HG03135 (cell line): ENCODE data around the gene NCK2.

Experiments
- ATAC-seq: cut with Tn5 transposase; IDR thresholded peaks from one replicate; pipeline ENCODE4 v1.9.1; 2021; ENCODE audit warnings: mild to moderate bottlenecking, moderate library complexity; ENCODE audit not compliant: unreplicated experiment

Gene NCK2

DNA sequence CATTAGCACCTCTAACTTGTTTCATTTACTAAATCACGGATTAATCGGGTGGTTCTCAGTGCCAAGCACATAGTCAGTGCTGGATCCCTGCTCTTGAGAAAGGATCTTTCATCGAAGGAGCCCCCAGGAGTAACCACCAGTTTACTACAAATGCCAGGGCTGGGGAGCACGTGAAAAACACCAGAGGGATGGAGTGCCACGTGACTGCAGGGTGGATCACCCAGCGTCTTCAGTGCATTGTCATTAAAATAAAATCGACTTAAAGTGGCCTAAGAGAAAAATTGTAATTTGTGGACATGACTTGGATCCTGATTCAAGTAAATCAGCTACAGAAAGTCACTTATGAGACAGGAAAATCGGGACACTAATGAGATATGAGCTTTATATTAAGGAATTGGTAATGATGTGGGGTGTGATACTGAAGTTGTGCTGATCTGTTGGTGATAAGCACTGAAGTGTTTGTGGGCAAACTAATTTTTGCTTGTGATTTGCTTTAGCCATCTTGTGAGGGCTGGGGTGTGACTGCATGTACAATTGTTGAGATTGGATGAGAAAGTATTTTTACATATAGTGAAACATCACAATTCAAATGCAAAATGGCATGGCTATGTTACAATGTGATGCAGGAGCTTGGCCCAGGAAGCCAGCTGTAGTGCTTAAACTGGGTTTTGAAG, 63.8 kb downstream of the NCK2 start:
- ATAC-seq = no peak

DNA sequence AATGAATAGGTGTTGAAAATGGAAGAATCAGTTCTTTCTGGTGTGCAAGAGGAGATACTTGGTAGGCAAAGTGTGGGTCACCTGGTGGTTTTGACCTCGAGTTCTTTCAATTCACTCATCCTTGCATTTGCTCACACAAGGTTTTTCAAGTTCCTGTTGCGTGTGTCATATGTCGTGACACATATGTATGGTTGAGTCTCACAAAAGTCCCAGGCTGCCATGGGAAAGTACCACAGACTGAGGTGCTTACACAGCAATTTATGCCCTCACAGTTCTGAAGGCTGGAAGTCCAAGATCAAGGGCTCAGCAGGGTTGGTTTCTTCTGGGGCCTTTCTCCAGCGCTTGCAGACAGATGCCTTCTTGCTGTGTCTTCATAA, 64.4 kb downstream of the NCK2 start:
- no peak for ATAC-seq

DNA sequence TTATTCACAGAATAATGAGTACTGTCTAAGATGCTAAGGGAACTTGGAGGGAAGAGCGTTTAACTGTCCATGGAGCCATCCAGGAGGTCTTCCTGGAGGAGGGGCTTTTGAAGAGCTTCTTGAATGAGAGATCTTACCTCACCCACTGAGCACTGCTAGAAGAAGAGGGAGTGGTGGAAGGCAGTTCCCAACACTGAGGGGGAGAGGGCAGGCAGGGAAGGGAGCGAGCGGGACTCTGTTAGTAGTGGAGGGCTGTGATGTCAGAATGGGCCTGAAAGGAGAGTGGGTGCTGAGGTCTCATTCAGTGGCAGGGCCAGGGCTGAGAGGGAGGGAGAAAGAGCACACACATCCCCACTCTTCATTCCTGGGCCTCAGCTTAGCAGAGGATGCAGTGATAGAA, 65.0 kb downstream of the NCK2 start:
- no peak for ATAC-seq

GRCh38 chr2:105812180-105813044, 67.7 kb downstream of the NCK2 start:
- ATAC-seq = peak; percentile 97

GRCh38 chr2:105813045-105813315, 68.3 kb downstream of the NCK2 start:
- ATAC-seq = no peak

GRCh38 chr2:105813405-105813804, 68.7 kb downstream of the NCK2 start:
- ATAC-seq = no peak

GRCh38 chr2:105814291-105814940, 69.7 kb downstream of the NCK2 start:
- ATAC-seq = no peak

DNA sequence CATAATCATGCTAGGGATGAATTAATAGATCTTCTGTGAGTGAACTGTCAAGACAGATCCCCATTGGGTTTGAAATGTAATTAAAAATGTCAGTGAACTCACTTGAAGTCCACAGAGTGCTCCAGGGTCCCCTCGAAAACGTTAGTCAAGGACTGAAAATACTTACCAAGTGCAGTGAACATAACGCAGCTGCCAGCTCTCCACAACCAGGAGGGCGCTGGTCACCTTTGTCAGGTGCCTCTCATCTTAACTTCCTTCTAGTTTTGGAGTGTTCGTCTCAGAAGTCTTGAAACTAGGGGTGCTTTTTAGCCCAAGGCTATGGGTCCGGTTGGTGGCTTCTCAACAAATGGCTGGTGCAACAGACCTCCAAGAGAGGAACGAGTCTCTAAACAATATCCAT, 70.7 kb downstream of the NCK2 start:
- no peak for ATAC-seq

GRCh38 chr2:105820151-105820550, 75.4 kb downstream of the NCK2 start:
- no peak for ATAC-seq

DNA sequence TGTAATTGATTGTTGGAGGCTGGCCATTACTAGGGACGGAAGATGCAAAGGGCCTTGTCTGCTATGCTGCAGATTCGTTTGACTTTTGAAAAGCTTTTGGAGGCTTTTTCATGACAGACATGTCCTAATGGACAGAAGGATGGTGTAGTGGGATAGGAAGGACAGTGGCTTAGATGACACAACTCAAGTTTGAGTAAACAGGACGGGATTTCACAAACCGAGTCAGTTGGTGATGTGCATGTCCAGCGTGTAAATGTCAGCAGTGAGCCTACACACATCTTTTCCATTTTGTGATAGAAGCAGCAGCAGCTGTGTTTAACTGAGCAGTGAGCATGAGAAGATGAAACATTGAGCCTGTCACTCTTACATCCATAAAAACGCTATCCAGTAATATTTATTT, 76.0 kb downstream of the NCK2 start:
- ATAC-seq = no peak

GRCh38 chr2:105821428-105822125, 76.9 kb downstream of the NCK2 start:
- ATAC-seq = no peak

- ATAC-seq = peak; percentile 67
These were observed 77.5 kb downstream of the NCK2 start for GRCh38 chr2:105822186-105822585.

DNA sequence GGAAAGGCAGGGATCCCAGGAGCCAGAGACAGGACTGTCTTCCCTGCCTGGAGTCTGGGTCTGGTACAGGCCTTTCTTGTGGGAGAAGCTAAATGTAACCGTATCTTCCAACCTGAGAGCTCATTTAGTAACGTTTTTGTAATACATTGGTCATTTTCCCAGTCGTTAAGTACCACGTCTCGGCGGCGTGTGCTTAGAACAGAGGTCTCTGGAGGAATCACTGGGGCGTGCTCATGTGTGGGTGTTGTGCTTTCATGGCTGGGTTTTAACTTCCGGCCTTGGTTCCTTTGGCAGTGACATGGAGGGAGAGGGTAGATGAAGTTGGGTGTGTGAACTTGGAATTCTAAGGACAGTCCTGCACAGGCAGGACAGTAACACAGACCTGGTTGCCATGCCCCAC, 79.7 kb downstream of the NCK2 start:
- ATAC-seq = no peak

DNA sequence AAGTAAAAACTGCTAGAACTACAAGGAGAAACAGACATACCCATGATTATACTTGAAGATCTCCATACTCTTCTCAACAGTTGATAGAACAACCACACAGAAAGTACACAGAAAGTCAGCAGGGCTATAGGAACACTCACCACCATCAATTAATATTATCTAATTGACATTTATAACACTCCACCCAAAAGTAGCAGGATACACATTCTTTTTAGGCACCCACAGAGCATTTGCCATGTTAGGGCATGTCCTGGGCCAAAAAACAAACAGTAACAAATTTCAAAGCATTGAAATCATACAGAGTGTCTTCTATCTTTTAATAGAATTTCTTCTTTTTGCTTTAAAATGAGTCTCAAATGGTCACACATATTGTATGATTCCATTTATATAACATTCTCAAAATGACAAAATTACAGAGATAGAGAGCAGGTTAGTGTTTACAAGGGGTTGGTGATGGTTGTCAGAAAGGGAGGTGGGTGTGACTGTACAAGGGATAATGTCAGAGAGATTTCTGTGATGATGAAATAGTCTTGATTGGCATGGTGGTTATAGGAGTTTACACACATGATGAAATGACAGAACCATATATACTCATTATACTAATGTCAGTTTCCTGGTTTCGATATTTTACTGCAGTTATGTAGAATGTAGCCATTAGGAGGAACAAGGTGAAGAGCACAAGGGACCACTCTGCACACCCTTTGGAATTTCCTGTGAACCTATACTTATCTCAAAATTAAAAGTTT, 82.8 kb downstream of the NCK2 start:
- ATAC-seq = no peak

DNA sequence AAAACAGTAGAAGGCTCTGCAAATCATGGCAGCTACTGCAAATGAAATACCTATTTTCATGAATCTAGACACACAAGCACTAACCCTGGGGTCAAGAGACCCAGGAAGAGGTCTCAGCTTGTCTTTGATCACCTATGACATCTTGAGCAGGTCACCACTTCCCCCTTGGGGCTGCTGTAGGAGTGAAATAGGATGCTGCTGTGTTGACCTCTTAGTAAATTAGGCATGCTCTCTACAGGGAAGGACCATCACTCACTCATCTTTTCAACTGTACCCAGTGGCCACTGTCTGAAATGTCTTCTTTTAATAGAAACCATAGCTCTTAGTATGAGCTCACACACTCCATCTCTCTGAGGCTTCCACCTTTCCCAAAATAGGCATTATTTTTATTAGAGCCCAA, 83.8 kb downstream of the NCK2 start:
- no peak for ATAC-seq

DNA sequence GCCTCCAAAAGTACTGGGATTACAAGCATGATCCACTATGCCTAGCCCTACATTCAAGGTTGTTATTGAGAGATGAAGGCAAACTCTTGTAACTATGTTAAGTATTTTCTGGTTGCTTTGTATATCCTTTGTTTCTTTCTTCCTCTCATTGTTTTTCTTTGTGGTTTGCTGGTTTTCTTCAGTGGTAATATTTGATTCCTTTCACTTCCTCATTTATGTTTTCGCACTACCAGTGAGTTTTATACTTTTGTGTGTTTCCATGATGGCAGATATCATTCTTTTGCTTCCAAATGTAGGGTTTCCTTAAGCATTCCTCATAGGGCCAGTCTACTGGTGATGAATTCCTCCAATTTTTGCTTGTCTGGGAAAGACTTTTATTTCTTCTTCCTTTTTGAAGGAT, 90.2 kb downstream of the NCK2 start:
- peak; percentile 88 for ATAC-seq

- no peak for ATAC-seq
These were observed 91.6 kb downstream of the NCK2 start for GRCh38 chr2:105836341-105836740.

GRCh38 chr2:105836840-105837692, 92.4 kb downstream of the NCK2 start:
- no peak for ATAC-seq

GRCh38 chr2:105839793-105840192, 95.1 kb downstream of the NCK2 start:
- ATAC-seq = no peak

GRCh38 chr2:105840933-105841332, 96.2 kb downstream of the NCK2 start:
- no peak for ATAC-seq
